Activated CD4-positive, alpha-beta T cell treated with anti-CD3 and anti-CD28 coated beads for 1 hour (primary cell): ENCODE measurements around the gene C10orf90.

Experiments
- DNase-seq: peaks from one replicate; pipeline ENCODE4 v3.0.0-alpha.2; 2020

C10orf90 gene

DNA sequence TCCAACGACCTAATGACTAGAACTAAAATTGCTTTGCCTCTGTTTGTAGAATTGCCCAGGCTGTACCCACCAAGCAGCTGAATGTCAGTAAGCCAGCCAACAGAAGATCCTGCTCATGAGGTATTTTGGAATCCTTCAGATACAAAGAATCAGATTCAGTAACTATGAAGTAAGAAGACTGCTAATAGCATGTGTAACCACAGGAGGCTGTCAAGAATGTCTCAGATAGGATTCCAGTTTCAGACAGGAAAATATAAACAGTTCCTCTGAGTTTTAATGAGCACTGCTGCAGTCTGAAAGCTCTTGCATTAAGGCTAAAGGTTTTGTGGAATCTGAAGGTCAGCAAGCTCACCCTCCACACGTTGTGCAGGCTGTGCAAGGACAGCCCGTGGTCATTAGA lies 169.6 kb downstream of the C10orf90 start:
- DNase-seq: no peak

DNA sequence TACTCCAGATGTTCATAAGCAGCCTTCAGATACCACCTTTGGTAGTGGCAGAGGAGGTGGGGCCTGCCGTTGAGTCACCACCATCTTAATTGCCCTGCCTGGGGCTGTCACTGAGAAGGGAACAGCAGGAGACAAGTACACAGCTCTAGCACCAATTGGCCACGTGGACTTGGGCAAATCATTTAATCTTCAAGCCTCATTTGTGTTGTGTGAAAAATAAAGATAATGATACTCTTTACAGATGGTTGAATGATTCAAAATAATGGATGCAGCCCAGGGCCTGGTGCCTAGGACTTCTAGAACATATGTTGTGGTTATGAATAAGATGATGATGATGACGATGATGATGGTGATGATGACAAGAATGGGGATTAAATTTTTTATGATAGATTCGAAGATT lies 170.3 kb downstream of the C10orf90 start:
- no peak for DNase-seq

DNA sequence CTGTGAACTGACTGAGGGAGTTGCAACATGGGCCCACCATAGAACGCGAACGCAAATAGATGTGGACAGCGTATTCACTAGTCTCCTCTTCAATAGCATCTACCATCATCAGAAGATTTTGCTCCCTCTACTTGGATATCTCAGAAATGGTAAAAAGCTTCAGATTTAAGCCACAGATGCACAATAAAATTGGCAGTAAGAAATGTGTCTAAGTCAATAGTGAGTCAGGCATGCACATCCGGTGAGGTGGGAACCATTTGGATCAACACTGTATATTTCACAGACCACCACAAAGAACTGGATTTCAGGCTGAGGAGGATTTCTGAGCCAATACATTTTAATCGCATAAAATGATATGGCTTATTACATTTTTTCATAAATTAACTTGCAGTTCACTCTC lies 170.7 kb downstream of the C10orf90 start:
- DNase-seq: no peak

DNA sequence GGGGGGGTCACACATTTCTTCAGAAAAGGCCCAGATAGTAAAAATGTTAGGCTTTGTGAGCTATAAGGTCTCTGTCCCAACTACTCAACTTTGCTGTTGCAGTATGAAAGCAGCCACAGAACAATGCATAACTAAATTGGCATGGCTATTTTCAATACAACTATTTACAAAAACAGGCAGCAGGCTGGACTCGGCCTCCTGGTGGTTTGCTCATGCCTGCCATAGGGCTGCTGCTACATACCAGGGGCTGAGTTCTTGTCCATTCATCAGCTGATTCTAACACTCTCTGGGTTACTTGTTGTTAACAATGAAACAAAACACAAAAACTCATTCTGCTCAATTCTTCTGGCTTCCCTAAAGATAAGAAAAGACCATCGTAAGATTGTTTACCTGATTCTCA lies 172.8 kb downstream of the C10orf90 start:
- no peak for DNase-seq

DNA sequence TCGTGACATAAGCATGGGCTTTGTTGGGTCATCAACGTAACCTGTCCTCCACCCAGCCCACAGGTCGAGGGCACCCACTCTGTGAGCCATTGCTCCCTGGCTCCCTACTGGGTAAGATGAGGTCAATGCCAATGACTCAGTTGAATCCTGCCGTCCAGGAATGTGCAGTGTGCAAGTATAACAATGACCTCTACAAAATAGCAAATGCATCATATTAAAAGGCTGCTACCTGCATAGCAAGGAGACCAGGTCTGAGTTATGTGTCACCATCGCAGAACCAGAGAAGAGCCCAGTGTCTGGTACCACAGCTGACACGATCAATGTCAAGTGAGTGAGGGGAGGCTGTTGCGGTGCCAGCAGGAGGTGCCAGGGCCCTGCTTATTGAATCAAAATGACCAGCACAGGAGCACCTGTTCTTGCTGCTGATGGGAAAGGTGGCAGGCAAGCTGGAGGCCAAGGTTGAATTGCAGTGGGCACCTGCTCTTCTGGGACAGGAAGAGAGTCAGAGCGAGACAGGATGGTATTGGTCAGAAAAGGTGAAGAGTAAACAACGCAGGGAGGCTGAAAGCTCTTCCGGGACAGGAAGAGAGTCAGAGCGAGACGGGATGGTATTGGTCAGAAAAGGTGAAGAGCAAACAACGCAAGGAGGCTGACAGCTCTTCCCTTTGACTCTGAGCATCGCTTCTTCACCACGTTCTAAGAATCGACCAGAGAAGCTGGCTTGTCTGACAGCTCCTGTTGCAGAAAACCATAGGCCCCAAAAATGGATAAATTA lies 173.5 kb downstream of the C10orf90 start:
- DNase-seq: no peak

DNA sequence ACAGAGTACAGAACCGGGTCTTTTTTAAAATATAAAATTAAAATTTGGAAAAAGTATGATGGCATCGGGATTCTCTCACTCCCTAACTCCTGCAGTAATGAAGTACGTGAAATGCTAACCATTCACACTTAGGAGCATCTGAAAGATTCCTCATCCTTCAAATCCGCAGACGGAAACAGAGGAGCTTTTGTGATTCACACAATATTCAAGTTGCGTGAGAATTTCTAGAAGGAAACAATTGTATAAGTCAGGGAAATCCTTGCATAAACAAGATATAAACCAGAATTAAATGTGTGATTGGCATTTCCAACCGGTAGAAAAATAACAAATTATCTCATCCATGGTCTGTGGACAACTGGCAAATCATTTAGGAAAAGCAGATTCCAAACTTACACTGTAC lies 179.0 kb downstream of the C10orf90 start:
- no peak for DNase-seq

DNA sequence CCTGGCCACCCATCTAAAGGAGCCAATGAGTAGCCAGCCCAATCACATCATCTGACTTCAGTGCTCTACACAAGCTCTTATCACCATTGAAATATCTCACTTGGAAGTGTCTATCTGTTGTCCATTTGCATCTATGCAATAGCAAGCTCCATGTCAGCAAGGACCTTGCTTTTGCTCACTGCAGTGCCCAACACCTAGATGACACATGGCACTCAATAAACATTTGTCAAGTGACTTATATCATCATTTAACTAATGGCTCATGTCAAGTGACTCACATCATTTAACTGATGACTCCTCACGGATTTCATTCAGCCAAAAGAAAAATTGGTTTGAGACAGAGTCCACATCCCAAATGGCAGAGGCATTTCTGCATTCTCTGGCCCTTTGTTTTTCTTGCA lies 189.3 kb downstream of the C10orf90 start:
- no peak for DNase-seq

DNA sequence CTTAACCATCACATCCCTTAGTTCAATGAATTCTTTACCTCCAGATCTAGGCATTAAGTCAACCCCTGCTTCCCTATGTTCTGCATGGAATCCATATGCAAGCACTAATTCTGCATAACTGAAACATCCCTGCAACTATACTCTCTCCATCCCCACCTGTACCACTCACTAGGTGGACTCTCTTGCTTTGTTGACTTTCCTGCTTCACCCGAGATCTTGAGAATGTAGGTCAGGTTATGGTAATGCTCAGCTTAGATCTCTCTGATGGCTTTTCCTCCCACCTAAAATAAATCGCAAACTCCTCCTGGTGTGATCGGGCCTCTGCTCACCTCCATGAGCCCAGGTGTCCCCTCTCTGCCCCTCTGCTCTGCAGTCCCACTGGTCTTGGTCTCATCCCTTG lies 189.8 kb downstream of the C10orf90 start:
- DNase-seq: no peak

DNA sequence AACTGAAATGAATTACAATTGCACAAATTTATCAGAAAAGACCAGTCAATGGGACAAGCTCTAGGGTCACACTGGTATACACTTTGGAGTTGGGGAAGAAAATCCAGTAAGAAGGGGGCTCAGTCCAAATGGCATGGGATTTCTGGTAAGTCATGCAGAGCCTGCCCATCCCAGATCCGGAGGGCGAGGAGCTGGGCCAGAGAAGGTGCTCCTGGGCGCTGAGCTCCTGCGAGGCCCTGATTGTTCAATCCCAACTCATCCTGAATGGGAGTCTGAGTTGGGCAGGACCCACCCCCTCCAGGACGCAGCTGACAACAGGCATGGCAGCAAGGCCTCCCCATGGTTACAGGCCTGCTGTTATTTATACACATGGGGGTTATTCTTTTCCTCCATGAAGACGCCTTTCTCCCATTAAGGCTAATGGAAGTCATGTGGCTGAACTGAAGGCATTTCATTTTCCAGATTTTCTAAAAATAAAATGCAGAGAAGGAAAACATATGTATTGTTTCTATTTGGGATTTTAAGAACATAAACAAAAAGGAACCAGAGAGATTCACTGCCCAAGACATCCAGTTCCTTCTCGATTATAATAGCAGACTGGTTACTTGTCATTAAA lies 191.1 kb downstream of the C10orf90 start:
- no peak for DNase-seq

DNA sequence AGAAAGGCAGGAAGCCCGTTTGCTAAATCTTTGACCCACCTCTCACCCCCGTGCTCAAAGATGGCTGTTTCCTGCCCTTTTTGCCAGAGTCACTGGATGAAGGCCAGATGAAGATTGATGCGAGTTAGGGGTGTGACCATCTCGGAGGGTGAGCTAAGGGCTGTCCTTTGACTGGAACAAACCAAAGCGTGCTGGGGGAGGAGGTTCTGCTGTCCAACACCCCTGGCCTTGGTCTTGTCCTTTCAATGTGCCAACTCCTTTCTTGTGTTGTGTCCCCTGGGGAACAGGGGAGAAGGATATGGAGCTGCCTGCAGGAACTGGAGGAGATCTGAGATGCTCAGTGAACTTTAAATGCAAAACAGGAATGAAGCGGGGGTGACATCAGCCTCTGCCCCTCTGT lies 191.9 kb downstream of the C10orf90 start:
- DNase-seq: no peak

DNA sequence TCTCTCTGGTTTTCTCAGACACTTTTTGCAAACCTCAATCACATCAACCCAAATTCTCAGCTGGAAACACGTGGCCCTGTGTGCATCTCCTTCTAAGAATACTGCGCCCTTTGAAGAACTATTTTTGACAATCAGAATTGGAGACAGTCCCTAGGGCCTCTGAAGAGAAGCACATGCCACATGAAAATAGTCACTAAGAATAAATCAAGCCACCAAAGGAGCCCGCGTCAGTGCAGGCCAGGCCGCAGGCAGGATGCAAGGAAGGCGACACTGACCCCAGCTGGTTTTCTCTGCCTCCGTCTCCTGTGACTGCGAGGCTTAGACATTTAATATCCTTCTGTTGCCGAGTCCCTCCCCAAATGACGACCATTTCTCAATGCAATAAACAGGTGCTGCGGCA lies 194.2 kb downstream of the C10orf90 start:
- no peak for DNase-seq

DNA sequence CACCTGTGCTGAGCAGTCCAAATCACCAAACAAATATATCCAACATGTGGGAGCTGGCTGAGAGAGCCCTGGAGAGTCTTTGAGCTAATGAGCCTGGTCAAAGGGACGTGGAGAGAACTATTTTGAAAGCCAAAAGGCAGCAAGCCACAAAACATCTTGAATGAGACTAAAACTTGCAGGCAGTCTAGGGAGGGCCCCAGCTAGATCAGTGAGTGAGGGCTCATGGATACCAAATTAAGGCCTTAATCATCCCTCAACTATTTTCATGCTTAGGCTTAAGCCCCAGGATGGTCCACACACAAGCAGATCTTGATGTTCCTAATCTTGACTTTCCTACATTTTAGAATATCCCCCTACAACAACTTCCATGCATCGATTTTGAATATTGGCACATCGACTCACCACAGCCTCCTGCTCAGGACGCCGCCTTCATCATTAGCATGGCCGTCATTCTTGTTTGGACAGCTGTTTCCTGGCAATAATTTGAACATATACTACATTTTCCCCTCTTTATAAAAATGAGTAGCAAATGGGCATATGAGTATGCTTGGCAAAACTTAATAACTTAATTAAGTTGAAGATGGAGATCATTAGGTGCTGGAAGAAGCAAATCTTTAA lies 195.3 kb downstream of the C10orf90 start:
- DNase-seq: no peak

DNA sequence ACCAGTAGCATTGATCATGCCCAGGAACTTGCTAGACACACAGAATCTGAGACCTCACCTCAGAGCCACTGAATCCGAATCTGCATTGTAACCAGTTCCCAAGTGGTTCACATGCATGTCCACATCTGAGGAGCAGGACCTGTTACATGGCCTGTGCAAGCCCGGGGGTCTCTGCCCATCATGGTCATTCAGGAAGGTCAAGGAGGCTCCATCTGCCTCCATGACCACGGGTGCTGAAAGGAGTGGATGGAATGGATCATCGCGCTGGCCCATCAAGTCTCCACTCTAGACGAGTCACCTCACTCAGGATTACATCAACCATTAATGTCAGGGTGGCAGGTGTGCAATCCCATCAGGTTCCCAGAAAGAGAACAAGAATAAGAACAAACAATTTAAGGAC lies 196.5 kb downstream of the C10orf90 start:
- DNase-seq: no peak

DNA sequence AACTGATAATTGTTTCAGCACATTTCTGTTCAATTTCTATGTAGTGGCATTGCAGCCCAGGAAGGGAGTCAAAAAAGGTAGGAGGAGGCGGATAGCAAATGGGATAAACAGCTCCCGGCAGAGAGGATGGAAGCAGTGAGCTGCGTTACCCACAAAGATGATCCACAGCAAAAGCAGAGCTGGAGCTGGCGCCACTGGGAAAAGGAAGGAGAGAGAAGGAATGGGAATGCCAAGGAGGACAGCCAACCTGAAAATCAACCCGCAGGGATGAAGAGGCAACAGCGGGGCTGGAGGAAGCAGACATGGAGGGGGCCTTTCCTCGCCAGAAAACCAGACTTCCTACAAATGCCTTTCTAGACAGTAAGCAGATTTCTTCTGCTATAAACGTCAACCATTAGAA lies 199.5 kb downstream of the C10orf90 start:
- DNase-seq: no peak

DNA sequence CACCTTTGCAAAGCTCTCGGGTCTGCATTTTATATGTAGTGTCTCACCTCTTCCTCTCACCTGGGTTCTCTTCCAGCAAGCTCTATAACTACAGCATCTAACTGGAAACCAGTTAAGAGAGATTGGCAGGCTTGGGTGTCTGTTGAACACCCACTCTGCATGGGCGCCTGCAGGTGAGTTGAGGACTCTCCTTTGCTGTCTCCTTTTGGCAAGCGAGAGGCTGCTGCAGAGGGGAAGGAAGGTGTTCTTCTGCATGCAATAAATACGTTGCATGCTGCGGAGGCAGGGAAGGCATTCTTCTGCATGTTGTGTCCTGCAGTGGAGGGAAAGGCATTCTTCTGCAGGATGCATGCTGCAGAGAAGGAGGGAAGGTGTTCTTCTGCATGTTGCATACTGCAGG lies 200.8 kb downstream of the C10orf90 start:
- no peak for DNase-seq

DNA sequence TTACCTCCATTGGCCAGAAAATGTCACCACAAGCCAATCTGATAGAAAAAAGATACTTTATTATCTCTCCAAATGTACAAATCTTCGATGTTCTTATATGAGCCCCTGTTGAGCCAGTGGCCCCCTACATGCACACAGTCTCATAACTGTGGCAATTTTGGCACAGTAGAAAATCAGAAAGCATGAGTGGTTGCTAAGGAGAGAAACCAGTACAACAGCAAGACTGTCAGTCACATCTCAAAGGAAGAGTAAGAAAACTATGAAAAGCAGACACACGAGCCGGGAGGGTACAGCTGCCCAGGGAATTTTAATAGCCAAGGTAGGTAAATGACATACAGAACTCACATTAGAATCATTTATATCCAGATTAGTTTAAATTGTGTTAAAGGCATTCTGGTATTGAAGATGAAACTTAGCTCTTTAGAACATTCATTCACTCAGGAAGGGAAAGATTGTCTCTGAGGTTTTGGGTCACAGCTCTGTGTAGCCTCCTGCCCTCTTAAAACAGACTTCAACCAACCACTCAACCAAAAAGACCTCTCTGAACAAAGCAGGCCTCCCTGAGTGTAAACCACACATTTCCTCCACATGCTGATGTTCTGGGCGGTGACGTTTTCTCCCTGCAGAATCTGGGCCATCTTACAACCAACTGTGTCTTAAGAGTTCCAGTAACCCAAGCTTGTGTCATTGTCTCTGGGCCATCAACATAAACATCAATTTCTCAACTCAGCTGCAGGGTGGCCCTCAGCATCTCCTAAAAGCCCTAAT lies 201.4 kb downstream of the C10orf90 start:
- DNase-seq: no peak

DNA sequence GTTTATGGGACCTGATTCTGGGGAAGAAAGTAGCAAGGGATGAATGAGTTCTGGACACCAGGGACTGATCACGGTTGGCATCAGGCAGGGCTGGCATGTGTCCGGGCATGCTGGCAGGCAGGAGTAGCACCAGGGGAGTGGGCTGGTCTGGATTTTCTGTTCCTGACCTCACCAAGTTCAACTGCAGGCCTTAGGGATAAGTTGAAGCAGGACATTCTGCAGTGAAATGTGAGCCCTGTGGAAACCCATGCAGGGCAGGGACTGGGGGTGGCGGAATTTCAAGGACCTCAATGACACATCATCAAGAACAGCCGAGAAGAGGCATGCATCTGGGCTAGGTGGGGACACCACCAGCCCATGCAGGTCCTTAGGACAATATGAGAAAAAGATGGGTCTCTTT lies 202.0 kb downstream of the C10orf90 start:
- DNase-seq: no peak

DNA sequence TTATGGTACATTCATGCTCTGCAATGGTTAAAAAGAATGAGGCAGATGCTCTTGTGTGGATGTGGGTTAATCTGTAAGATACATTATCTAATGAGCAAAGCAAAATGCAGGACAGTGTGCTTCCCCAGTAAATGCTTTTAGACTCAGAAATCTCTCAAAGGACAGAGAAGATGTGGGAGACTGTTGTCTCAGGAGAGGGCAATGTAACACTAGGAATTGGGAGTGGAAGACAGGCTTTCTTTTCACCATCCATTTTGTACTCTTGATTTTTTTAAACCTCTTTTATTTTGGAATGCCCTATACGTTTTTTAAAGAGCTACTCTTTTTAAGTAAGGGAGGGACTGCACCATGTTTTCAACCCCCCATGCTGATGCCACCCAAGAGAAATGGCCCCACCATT lies 204.7 kb downstream of the C10orf90 start:
- no peak for DNase-seq

DNA sequence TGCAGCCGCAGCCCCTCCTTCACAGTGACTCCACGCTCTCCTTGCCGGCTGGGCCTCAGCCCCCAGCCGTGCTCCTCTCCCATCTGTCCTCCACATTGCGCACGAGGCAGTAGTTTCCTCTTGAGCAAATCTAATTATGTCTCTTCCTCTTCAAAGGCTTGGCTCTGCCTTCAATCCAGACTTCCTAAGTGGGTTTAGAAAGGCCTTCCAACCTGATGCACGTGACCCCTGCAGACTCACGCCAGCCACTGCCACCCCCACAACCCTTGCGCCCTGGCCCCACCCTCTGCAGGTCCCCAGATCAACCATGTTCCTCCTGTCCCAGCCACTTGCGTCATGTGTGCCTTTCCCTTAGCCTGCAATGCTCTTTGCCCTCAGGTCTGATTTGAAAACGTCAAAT lies 207.2 kb downstream of the C10orf90 start:
- no peak for DNase-seq

DNA sequence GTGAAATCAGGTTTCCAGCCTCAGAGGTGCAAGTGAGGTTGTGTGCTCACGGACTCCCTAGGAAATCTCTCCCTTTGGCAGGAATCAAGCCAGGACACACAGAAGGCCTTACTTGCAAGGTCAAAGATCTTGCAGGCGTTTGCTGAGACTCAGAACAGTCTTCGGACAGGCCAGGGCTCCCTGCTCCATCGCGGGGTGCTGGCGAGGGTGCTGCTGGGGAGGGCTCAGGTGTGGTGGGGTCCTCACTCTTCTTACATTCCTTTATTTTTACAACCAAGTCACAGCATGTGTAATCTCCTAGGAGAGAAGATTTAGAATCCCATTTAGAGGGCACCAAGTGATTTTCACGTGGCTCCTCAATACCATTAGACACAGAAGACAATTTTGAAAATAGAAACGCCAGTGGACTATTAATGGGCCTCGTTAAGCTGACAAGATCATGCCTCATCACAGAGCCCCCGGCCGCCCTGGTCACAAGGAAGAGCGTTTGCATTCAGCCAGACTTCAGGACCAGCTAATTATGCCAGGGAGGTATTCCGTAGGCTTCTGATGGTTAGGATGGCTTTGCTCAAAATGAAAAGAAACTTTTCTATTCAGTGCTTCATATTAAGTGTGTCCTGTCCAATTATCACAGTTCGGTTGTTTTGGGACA lies 209.1 kb downstream of the C10orf90 start:
- no peak for DNase-seq

DNA sequence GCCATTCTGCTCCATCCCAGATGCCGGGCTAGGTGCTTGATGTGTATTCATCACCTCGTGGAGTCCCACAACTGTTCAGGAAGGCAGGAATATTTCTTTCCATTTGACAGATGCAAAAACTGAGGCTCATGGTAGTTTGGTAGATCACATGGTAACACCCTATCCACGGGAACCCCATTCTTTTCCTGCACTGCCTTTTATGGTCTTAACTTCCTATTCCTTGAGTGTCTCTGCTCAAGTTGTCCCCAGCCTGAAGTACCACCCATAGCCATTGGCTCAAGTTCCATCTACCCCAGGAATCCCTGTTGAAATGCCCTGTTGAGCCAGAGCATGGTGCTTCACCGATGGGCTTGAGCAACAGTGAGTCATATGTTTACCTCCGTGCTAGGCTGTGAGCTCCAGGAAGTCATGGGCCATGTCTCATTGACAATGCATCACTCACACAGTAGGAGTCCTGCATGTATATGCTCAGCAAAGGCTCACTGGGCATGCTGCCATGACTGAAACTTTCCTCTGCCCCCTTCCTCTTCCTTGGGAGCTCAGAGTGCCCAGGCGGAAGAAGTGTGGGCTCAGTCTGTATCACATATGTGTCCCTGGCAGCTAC lies 210.5 kb downstream of the C10orf90 start:
- DNase-seq: no peak

DNA sequence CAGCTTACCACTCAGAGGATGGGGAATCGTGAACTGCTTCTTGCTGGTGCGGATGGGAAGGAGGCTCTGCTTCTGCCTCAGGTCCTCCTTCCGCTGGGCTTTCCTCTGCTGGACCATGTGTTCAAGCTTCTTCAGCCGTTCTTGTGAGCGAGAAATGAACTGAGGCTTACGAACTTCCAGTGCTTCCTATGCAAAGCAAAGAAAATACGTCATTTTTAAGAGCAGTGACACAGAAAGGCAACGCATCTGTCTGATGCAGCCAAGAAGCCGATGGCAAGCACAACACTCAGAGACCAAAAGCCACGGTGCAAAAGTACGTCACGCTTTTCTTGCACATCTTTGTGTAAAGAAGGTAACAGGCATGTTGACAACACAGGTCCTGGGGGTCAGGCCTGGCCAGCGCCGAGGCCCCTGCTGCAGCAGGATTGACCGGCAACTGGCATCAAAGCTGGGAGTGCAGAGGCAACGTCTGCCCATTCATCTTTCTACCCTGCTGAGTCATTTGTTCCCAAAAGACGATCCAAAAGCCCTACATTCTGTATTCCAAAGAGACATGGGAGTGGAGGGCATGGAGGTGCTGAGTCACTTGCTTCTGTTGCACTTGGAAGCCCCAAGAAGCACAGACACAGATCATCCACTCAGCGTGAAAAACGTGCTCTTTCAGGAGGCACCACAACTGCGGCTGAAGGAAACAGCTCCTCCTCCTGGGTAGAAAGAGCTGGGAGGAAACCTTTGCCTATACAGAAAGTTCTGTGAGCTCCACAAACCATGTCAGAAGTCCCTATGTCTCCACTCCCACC lies 211.3 kb downstream of the C10orf90 start:
- DNase-seq: no peak
